HepG2 (cell line): ENCODE results near the gene ATRIP. TPM values are rescaled to one million over a fixed set of nuclear protein-coding genes. Genes with fewer than 3 reads are reported as not detected.
A peak's percentile ranks its signal among the peaks of the same experiment; 100 is the strongest.

ENCODE experiments used
- ATAC-seq: fragments of 200-7000 bp; cut with Tn5 transposase; 3 replicates; pipeline ENCODE4 v1.9.1; 2020; ENCODE audit warnings: mild to moderate bottlenecking, moderate library complexity
- BruUV-seq: library from RNA; stranded (reverse); fragments of 400-500 nt; replicated peaks from 2 replicates; lab custom pipeline; 2021; lab: Mats Ljungman, UMichigan
- CTCF ChIA-PET: fragments of 300-600 bp; formaldehyde crosslinking; extraction: SDS; loops from one replicate; lab custom pipeline; 2021; ENCODE audit warnings: low total read pairs, inconsistent platforms, low intra/inter-chr PET ratio; lab: Yijun Ruan, JAX
- POLR2A ChIA-PET: fragments of 350-600 bp; sonication (Branson Sonifier 250); formaldehyde crosslinking; loops from one replicate; lab custom pipeline; 2020; ENCODE audit warnings: antibody characterized with exemption, inconsistent platforms; lab: Yijun Ruan, JAX
- DNase-seq: peaks from one replicate; pipeline ENCODE4 v3.0.0-alpha.2; 2015; ENCODE audit warnings: low spot score
- FAIRE-seq: peaks from 3 replicates; lab custom pipeline; 2011; peaks lifted over from hg19 to GRCh38; lab: Jason Lieb, UNC
- H2AFZ ChIP-seq: one replicate; pipeline ENCODE4 v1.6.1; 2011; ENCODE audit warnings: low read length, inconsistent platforms
- H3K27ac ChIP-seq: fragments of 300-600 bp; 3 replicates; pipeline ENCODE4 v1.8.0; 2011; ENCODE audit warnings: mixed run types, mild to moderate bottlenecking, mixed read lengths, low read length, inconsistent platforms; ENCODE audit not compliant: insufficient read depth; ENCODE audit errors: extremely low read length
- H3K27me3 ChIP-seq, 2 experiments: fragments of 200-600 bp in 1 of 2; 2 replicates in 1 of 2; 3 replicates in 1 of 2; pipeline versions ENCODE4 v1.6.0 to v1.8.0; 2011; ENCODE audit warnings: low read length in 2 of 2, mild to moderate bottlenecking in 2 of 2, moderate library complexity in 2 of 2, inconsistent platforms in 1 of 2; ENCODE audit not compliant: insufficient read depth in 2 of 2, control insufficient read depth in 1 of 2
- H3K36me3 ChIP-seq, 2 experiments: fragments of 200-600 bp in 1 of 2; replicated peaks in 1 of 2; 2 replicates in 1 of 2; 3 replicates in 1 of 2; pipeline versions ENCODE4 v1.5.1 to v1.8.0; 2011; ENCODE audit warnings: low read length in 2 of 2, inconsistent platforms in 1 of 2; ENCODE audit not compliant: insufficient read depth in 2 of 2, control insufficient read depth in 1 of 2
- H3K4me1 ChIP-seq: 2 replicates; pipeline ENCODE4 v1.5.1; 2012; ENCODE audit warnings: low read length, inconsistent platforms; ENCODE audit not compliant: insufficient read depth
- H3K4me2 ChIP-seq: 2 replicates; pipeline ENCODE4 v1.6.0; 2011; ENCODE audit warnings: low read depth, low read length, inconsistent platforms
- H3K4me3 ChIP-seq, 3 experiments: fragments of 200-600 bp in 1 of 3; sonication (generic), shearing (Covaris generic) in 1 of 3; replicated peaks in 1 of 3; 2 replicates each; pipeline ENCODE4 v1.5.1; 2011 to 2016; ENCODE audit warnings: low read length in 3 of 3, inconsistent platforms in 2 of 3, low read depth in 2 of 3, mild to moderate bottlenecking in 2 of 3, control low read depth in 1 of 3, mixed read lengths in 1 of 3; ENCODE audit not compliant: insufficient read depth in 1 of 3
- H3K79me2 ChIP-seq: one replicate; pipeline ENCODE4 v1.6.1; 2011; ENCODE audit warnings: low read length, inconsistent platforms; ENCODE audit not compliant: insufficient read depth
- H3K9ac ChIP-seq: 2 replicates; pipeline ENCODE4 v1.6.0; 2011; ENCODE audit warnings: mild to moderate bottlenecking, low read depth, low read length, inconsistent platforms; ENCODE audit not compliant: insufficient read depth
- H3K9me3 ChIP-seq: 2 replicates; pipeline ENCODE4 v1.5.1; 2012; ENCODE audit warnings: mild to moderate bottlenecking, low read length
- H4K20me1 ChIP-seq: 2 replicates; pipeline ENCODE4 v1.6.0; 2011; ENCODE audit warnings: inconsistent platforms, mild to moderate bottlenecking, low read length, moderate library complexity; ENCODE audit not compliant: insufficient read depth
- CCDC6 ChIP-seq: sonication (generic); formaldehyde crosslinking; IDR thresholded peaks from 2 replicates; pipeline ENCODE4 v1.8.1; 2022; ENCODE audit warnings: mild to moderate bottlenecking, missing genetic modification reagents, moderate library complexity
- ETV5 ChIP-seq: IDR thresholded peaks from 2 replicates; pipeline ENCODE4 v1.6.1; 2018; ENCODE audit warnings: missing biosample characterization, missing genetic modification reagents, inconsistent platforms, borderline replicate concordance
- KLF9 ChIP-seq: IDR thresholded peaks from 2 replicates; pipeline ENCODE4 v1.6.1; 2016; ENCODE audit warnings: low read depth
- TP53 ChIP-seq: sonication (generic); formaldehyde crosslinking; conservative IDR thresholded peaks from 2 replicates; pipeline ENCODE4 v1.4.0; 2020; ENCODE audit warnings: missing genetic modification reagents
- XRCC5 ChIP-seq: fragments of 200-400 bp; formaldehyde crosslinking; optimal IDR thresholded peaks from 2 replicates; pipeline ENCODE3; 2017; ENCODE audit warnings: mild to moderate bottlenecking, low read length
- ZFX ChIP-seq: sonication (generic); formaldehyde crosslinking; IDR thresholded peaks from 2 replicates; pipeline ENCODE4 v1.4.0; 2020; ENCODE audit warnings: mild to moderate bottlenecking, low read depth, missing genetic modification reagents, moderate library complexity
- ZFY ChIP-seq: sonication (generic); formaldehyde crosslinking; IDR thresholded peaks from 2 replicates; pipeline ENCODE4 v1.4.0; 2020; ENCODE audit warnings: missing genetic modification reagents
- WGBS: methylation state at CpG from one replicate; pipeline ENCODE4 v1.1.6; 2017; ENCODE audit warnings: low lambda C conversion rate; 5-methylcytosine and 5-hydroxymethylcytosine counted together
- in situ Hi-C: cut with HindIII; loops from 2 replicates; pipeline ENCODE4 v1.10.0; 2017; ENCODE audit warnings: low pct_unique_long_range_greater_than_20kb; ENCODE audit not compliant: extremely low pct_ligation_motif_present
- intact Hi-C: fragments of 100-400 bp; cut with micrococcal nuclease; formaldehyde crosslinking; loops from one replicate; pipeline ENCODE4 v1.10.0; 2022; ENCODE audit not compliant: unreplicated experiment
- polyA plus RNA-seq, 8 experiments: library from polyadenylated mRNA; depleted of rRNA in 3 of 8; stranded (reverse) in 7 of 8; unstranded in 1 of 8; fragments of >200 nt; fragmentation: Illumina TruSeq in 4 of 8; extraction: Trizol in 4 of 8; gene quantifications; 2 replicates each; pipeline versions ENCODE4 v1.2.1 to v1.2.3, GENCODE V29; 2011 to 2016; ENCODE audit warnings: low read depth in 4 of 8, missing spikeins in 1 of 8, mixed read lengths in 1 of 8; ENCODE audit not compliant: insufficient read depth in 1 of 8
- total RNA-seq, 5 experiments: library from RNA; depleted of rRNA; stranded (reverse); fragments of >200 nt; fragmentation: Illumina TruSeq; extraction: Trizol; gene quantifications; 2 replicates each; pipeline ENCODE4 v1.2.3, GENCODE V29; 2016; ENCODE audit warnings: low read depth in 1 of 5
- TF ChIP-seq, protein P1 (sequence below): sonication (generic); formaldehyde crosslinking; IDR thresholded peaks from 2 replicates; pipeline ENCODE4 v1.4.0; 2020; ENCODE audit warnings: missing genetic modification reagents, mild to moderate bottlenecking, borderline replicate concordance
- TF ChIP-seq, protein P2 (sequence below): sonication (generic); formaldehyde crosslinking; IDR thresholded peaks from 2 replicates; pipeline ENCODE4 v1.5.0; 2020; ENCODE audit warnings: mild to moderate bottlenecking, missing genetic modification reagents, moderate library complexity
- TF ChIP-seq, protein P3 (sequence below): sonication (generic); formaldehyde crosslinking; IDR thresholded peaks from 2 replicates; pipeline ENCODE4 v1.8.1; 2022; ENCODE audit warnings: low read depth, mild to moderate bottlenecking, missing genetic modification reagents

ATRIP gene
- total and polyA plus RNA-seq, 2 of the 13 experiments (the other 11 are each of a cell fraction or from before 2014, with no cell fraction given): 5.1 to 12.5 TPM

DNA sequence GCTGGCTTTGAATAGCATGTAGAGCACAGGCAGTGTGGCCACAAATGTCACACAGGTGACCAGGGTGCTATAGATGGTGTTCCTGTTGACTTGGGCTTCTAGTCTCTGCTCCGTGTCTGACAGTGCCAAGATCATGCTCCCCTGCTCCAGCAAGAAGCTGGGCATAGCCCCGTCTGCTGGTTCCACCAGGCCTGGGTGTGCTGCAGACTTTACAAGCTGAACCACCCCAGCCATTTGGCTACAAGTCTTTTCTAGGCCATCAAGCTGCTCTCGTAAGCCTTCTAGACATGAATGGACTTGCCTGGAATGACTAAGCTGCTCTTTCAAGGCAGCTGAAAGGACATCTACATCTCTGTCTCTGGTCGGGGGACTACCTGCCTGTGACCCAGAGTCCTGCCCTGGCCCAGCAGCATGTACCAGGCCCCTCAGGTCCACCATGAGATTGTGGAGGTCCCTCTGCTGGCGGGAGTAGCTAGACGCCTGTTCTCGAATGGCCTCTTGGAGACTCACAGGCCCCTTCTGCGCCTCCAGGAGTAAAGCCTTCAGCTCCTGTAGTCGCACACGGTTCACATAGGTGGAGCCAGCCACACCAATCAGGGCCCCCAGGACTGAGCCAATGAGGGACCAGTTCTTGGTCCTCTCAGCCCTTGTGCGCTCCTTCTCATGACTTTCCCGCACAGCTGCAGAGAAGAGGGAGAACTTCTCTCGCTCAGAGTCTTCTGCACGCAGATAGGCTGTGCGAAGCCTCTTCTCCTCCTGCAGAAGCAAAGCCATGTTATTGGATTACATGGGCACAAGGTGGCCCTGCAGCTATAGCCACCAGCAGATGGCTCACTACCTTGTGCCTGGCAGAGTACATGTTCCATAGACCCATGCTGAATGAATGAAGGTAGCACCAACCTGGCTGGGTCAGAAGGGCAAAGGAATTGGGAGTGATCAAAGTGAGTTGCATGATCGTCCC, 13.8 kb upstream of the ATRIP start:
- peak; percentile 37 for FAIRE-seq
- no peak for TF ChIP-seq KLF9 (CRISPR knock-in tag)
- TF ChIP-seq XRCC5: peak; percentile 7
- 0 out of 2 replicates have a peak, but pooled peaks have one; percentile 16 for TF ChIP-seq ETV5 (CRISPR knock-in tag)
- no peak for TF ChIP-seq CCDC6 (CRISPR knock-in tag)
- TF ChIP-seq, protein P1, sequence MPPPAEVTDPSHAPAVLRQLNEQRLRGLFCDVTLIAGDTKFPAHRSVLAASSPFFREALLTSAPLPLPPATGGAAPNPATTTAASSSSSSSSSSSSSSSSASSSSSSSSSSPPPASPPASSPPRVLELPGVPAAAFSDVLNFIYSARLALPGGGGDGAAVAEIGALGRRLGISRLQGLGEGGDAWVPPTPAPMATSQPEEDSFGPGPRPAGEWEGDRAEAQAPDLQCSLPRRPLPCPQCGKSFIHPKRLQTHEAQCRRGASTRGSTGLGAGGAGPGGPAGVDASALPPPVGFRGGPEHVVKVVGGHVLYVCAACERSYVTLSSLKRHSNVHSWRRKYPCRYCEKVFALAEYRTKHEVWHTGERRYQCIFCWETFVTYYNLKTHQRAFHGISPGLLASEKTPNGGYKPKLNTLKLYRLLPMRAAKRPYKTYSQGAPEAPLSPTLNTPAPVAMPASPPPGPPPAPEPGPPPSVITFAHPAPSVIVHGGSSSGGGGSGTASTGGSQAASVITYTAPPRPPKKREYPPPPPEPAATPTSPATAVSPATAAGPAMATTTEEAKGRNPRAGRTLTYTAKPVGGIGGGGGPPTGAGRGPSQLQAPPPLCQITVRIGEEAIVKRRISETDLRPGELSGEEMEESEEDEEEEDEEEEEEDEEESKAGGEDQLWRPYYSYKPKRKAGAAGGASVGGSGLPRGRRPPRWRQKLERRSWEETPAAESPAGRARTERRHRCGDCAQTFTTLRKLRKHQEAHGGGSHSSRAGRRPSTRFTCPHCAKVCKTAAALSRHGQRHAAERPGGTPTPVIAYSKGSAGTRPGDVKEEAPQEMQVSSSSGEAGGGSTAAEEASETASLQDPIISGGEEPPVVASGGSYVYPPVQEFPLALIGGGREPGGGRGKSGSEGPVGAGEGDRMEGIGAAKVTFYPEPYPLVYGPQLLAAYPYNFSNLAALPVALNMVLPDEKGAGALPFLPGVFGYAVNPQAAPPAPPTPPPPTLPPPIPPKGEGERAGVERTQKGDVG: 0 out of 2 replicates have a peak, but pooled peaks have one; percentile 56
- 0 out of 2 replicates have a peak, but pooled peaks have one; percentile 34 for TF ChIP-seq ZFY
- 0 out of 2 replicates have a peak, but pooled peaks have one; percentile 4 for TF ChIP-seq ZFX
- TF ChIP-seq, protein P2, sequence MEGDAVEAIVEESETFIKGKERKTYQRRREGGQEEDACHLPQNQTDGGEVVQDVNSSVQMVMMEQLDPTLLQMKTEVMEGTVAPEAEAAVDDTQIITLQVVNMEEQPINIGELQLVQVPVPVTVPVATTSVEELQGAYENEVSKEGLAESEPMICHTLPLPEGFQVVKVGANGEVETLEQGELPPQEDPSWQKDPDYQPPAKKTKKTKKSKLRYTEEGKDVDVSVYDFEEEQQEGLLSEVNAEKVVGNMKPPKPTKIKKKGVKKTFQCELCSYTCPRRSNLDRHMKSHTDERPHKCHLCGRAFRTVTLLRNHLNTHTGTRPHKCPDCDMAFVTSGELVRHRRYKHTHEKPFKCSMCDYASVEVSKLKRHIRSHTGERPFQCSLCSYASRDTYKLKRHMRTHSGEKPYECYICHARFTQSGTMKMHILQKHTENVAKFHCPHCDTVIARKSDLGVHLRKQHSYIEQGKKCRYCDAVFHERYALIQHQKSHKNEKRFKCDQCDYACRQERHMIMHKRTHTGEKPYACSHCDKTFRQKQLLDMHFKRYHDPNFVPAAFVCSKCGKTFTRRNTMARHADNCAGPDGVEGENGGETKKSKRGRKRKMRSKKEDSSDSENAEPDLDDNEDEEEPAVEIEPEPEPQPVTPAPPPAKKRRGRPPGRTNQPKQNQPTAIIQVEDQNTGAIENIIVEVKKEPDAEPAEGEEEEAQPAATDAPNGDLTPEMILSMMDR (CRISPR knock-in tag): peak; percentile 48
- TF ChIP-seq TP53 (CRISPR knock-in tag): 0 out of 2 replicates have a peak, but pooled peaks have one; percentile 39
- TF ChIP-seq, protein P3, sequence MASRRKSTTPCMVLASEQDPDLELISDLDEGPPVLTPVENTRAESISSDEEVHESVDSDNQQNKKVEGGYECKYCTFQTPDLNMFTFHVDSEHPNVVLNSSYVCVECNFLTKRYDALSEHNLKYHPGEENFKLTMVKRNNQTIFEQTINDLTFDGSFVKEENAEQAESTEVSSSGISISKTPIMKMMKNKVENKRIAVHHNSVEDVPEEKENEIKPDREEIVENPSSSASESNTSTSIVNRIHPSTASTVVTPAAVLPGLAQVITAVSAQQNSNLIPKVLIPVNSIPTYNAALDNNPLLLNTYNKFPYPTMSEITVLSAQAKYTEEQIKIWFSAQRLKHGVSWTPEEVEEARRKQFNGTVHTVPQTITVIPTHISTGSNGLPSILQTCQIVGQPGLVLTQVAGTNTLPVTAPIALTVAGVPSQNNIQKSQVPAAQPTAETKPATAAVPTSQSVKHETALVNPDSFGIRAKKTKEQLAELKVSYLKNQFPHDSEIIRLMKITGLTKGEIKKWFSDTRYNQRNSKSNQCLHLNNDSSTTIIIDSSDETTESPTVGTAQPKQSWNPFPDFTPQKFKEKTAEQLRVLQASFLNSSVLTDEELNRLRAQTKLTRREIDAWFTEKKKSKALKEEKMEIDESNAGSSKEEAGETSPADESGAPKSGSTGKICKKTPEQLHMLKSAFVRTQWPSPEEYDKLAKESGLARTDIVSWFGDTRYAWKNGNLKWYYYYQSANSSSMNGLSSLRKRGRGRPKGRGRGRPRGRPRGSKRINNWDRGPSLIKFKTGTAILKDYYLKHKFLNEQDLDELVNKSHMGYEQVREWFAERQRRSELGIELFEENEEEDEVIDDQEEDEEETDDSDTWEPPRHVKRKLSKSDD: no peak

More for the DNA sequence above, 13.8 kb upstream of the ATRIP start:
- in situ Hi-C loops (no loop called here), intact Hi-C loops (no loop called here)
- H3K79me2 ChIP-seq: peaks cover 16% of the 10 kb centered on the region
- 90% methylated on average over 2 of the region's 16 CpGs for WGBS
- H3K9ac ChIP-seq: peak overlapping the region; percentile 45; the same call in 1 of the 2 replicates
- BruUV-seq: no TSS peak
- H4K20me1 ChIP-seq: peaks cover 7% of the 10 kb centered on the region
- peak overlapping the region; percentile 99 for H3K27ac ChIP-seq
- H3K4me1 ChIP-seq: peaks cover 75% of the 10 kb centered on the region
- ATAC-seq: no peak
- peaks cover 3 to 4% of the 10 kb centered on the region in 2 experiments; a peak in 4 of 5 replicates for H3K36me3 ChIP-seq
- H3K9me3 ChIP-seq: no peaks in the 10 kb centered on the region
- H2AFZ ChIP-seq: no peak overlapping the region
- H3K27me3 ChIP-seq: no peaks in the 10 kb centered on the region
- 0 out of 6 replicates have a peak overlapping the region, but pooled peaks of 1 of the 3 experiments have one; percentile 26 for H3K4me3 ChIP-seq
- ChIA-PET CTCF (interaction anchor here (5.7 kb wide), 1 partner anchor 32 kb away, joined by 117 read pairs; no protein-coding TSS in a partner anchor), POLR2A (interaction anchor here (0.5 to 9.0 kb wide), 11 partner anchors 9 to 192 kb away, joined by 3 to 130 read pairs (median 15); partner anchors contain the start of genes ATRIP, CCDC51, TMA7 and ZNF589)
- no peak for DNase-seq
- H3K4me2 ChIP-seq: peak overlapping the region; percentile 49
